DMS153 (cell line): ENCODE results near the gene ALKBH3.

Experiments used
- DNase-seq: peaks from one replicate; lab custom pipeline; 2025; lab: John Stamatoyannopoulos, UW

Gene ALKBH3

DNA sequence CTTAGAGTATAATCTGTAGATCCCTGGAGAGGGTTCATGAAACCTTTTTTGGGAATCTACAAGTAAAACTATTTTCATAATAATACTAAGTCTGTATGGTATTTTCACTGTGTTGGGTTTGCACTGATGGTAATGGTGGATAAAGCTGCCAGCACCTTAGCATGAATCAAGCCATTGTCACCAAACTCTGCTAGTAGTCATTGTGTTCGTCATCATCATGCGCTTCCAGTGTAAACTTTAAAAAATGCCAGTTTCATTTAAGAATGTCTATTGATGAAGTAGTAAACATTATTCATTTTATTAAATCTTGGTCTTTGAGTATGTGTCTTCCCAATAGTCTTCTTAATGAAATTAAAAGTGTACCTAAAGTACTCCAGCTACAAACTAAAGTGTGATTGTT is 15.0 kb downstream of the ALKBH3 start:
- DNase-seq, result no peak

DNA sequence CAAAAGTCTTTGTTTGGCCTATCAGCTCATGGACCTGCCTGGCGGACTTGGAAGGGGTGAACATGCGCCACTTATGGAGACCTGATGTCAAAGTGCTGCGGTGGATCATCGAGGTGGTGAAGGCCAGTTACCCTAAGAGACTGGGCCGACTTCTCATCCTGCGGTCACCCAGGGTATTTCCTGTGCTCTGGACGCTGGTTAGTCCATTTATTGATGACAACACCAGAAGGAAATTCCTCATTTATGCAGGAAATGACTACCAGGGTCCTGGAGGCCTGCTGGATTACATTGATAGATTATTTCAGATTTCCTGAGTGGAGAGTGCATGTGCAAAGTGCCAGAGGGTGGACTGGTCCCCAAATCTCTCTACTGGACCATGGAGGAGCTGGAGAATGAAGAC is 17.9 kb downstream of the ALKBH3 start:
- DNase-seq, result no peak

DNA sequence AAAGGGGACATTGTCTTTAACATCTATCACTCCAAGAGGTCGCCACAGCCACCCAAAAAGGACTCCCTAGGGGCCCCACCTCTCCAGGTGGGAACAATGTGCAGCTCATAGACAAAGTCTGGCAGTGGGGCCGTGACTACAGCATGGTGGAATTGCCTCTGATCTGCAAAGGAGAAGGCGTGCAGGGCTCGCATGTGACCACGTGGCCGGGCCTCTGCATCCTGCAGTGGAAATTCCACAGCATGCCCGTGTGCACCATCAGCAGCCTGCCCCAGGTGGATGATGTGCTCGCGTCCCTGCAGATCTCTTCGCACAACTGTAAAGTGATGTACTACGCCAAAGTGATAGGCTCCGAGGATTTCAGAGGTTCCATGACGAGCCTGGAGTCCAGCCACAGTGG is 18.5 kb downstream of the ALKBH3 start:
- DNase-seq, result no peak

DNA sequence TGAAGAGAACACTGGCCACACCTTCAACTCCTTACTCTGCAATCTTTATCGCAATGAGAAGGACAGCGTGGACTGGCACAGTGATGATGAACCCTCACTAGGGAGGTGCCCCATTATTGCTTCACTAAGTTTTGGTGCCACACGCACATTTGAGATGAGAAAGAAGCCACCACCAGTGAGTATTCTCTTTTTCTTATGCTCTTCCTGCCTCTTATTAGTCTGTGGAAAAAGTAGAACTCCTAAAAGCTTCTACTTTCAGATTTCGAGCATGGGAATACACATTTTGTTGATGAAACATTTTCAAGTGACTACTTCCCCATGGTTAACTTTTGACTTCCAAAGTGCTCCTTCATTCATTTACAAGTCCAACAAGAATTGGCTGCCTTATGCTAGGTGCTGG is 20.9 kb downstream of the ALKBH3 start:
- no peak for DNase-seq

DNA sequence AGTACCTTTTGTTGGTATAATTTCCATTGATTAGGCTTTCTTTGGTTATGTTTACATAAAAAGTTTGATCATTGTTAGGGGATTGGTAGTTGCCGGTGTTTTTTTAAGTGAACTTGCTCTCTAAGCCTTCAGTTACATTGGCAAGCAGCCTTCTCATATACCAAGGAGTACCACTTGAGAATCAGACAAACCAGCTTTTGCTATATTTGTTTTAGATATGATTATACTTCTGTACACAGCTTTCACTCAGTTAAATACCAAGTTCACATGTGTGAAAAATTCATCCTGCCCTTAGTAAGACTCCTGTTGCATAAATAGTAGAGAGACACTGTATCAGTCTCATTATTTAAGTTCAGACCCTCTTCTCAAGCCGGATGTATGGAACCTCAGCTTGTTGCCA is 22.4 kb downstream of the ALKBH3 start:
- DNase-seq, result no peak

DNA sequence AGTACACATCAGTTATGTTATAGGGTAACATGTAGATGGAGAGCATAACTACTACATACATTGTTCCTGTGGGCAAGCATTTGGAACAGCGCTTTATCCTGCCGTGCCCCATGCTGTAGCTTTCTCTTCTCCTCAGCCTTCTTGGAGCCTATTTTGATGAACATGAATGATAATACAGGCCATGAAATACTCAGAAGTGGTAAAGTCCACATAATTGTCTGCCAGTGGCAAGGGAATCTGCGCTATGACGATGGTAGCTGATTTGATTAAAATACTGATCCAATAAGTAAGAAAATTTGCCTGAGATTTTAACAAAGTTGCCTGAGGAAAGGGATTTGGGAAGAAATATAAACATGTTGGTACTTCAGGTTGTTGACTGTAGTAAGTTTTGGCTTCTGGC is 23.3 kb downstream of the ALKBH3 start:
- DNase-seq, result no peak

DNA sequence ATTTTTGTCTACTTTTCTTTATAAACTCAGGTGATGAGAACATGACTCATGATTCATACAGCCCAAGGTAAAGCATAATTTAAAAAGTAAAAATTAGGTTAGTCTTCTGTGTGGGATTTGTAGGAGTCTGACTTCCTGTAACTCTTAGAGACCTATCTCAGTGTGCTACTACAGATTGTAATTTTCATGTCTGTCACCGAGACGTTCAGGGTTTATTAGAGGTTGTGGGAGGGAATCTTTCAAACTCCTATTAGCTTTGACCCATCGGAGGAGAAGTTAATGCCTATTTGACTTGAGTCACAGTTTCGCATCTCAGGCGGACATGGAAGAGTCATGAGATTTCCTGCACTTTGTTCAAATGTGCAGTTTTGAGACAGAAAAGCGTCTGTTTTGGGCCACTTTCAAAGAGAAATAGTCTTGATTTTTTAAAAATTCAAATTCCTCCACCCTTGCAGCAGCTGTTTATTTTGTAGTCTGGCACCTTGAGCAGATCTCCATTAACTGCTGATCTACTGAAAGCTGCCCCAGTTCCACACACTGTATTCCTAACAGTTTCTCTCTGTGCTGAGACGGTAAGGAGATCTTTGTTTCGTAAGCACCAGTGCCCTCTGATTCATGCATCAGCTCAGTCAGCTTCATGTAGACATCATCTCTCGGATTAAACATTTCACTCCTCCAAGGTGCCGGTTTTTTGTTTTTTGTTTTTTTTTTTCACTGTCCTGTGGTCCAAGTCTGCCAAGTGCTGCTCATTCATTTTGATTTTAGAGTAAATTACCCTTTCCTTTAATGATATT is 24.3 kb downstream of the ALKBH3 start:
- no peak for DNase-seq

DNA sequence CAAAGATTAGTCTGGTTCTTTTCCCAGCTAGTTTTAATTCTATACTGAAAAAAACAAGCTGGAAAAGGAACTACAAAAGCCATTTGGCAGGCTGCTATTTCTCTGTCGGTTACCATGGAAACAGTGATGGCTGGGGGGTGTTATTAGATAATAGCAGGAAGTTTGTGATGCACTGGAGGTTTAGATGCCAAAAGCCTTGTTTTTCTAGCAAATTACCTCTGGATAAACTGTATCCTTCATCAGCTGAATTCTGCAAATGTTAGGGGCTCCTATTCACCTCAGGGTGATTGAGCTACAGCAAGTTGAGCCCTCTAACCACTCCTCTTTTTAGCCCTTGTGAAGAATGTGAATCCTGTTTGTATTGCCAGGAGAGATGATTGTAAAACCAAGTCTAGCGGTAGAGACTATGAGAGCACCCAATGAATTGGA is 25.2 kb downstream of the ALKBH3 start:
- no peak for DNase-seq

DNA sequence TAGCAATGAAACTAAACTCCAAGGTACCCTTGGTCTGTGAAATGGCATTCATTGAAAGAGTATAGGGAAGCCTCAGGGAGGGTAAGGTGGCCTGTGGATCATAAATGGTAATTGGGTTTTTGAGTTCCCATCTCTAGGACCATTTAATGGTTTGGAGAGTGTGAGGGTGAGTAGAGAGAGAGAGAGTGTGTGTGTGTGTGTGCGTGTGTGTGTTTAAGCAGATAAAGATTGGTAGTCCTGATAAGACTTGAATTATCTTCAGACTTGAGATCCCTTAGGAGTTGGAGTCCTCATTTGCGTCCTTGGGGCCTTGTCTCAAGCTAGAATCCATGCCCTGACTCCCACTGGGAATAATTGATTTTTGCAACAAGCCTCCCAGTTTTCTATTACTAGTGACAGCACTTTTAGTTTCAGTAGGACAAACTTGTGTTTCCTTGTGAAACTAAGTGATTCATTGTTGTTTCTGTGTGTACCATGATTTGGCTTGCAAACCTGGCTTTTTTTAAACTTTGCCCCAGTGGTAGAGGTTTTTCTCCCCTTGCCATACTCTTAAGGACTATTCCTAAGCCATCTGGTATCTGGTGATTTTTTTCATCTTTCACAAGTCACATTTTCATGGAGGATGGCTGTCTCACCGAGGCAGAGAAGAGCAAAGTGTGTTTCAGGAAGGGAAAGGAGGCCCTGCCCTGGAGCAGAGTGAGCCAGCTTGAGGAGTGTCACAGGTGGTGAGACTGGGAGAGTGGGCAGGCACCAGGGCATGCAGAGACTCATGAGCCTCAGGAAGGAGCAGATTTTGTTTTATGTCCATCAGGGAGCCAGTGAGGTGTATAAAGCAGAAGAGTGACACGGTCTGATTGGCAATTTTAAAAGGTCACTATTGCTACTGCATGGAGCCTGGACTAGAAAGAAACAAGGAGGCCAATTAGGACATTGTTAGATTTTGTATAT is 26.7 kb downstream of the ALKBH3 start:
- DNase-seq, result no peak

DNA sequence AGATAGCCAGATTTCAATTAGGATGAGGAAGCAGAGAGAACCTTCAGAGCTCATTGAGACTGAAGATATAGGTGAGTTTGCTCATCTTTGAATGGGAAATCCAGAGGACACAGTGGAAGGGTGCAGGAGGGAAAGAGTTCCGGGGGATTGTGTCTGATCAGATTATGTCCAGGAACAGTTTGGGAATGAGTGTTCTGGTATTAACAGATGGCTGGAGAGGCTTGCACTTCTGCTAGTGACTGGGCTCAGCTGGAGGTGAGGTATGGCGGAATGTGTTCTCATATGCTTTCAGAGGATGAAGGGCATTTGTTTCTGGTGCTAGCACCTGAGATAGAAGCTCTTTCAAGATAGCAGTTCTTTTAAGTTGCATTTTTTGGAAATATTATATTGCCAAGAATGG is 27.6 kb downstream of the ALKBH3 start:
- no peak for DNase-seq

DNA sequence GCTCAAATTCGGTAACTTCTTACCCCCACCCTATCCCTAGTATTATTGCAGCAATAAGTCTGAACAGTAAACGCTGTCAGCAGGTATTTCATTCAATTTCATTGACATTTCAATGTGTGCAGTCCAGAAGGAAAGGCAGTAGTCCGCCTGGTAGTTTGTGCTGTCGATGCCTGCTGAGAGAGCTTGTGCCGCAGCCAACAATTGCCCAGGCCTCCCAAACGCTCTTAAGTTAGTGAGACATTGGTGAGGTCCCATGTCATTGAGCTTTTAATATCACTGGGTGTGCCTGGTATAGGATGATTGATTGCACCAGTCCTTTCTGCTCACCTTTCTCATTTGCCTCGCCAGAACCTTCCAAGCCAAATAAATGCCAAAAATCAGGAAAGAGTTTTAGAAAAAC is 28.1 kb downstream of the ALKBH3 start:
- no peak for DNase-seq

DNA sequence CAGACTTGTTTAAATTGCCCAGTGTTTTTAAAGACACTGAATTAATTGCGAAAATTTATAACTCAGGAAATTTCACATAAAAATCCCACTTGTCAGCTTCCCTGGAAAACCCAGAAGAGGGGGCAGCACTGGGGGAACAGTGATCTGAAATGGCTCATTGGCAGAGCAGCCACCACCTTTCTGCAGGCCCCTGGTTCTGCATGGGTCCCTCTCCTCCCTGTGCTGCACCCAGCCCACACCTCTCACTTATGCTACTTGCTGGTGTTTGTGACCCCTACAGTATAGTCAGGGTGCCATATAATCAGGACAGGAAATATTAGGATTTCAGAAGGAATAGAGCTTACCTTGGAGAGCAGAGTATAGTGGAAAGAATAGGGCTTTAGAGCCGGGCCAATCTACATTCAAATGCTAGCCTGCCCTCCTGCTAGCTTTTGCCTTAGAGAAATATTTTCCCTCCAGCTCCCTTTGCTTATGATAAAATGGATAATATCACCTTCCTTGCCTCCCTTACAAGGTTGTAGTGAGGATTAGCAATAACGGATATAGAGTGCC is 33.3 kb downstream of the ALKBH3 start:
- DNase-seq, result no peak

DNA sequence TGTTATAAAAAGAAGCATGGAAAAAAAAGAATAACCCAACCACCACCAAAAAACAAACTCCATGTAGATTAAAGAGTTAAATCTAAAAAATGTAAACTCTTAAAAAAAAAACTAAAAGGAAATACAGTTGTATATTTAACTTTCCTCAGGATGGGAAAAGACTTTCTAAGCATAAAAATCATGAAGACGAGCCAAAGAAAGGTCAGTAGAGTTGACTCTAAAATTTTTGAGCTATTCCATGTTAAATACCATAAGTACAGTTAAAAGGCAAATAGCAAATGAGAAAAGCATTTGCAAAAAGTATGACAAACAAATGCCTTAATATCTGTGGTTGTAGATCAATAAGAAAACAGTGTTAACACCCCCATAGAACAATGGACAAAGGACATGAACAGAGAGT is 33.8 kb downstream of the ALKBH3 start:
- DNase-seq, result no peak

DNA sequence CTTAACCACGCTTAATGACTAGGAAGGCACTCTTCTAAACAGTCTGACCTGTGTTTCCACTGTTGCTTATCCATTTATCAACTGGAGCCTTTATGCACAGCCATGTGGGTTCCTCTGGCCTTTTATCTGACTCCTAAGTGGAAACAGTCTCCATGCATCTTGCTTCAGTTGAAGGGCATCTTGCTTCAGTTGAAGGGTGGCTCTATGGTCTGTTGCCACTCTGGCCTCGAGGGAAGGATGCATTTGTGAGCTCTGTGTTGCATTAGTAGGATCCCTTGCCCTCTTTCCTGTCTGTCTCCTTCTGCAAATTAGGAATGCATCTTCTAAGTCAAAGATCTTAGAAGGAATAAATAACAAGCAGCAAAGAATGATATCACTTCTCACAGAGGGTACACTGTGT is 36.0 kb downstream of the ALKBH3 start:
- no peak for DNase-seq

DNA sequence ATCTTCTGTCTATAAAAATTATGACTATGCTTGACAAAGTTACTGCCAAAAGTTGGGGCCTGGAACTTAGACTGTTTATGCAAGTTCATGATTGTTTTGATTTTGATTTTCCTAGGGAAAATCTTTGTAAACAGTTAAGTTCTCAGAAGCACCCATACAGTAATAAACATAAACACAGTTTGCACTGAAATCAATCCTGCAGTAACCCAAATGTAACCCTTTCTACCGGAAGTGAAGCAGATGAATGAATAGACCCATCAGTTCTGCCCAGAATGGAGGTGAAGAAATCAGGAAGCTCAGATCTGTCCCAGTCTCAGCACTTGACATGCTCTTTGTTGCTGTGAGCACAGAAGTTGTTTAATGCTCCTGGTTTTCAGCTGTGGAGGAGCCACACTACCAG is 37.2 kb downstream of the ALKBH3 start:
- no peak for DNase-seq

DNA sequence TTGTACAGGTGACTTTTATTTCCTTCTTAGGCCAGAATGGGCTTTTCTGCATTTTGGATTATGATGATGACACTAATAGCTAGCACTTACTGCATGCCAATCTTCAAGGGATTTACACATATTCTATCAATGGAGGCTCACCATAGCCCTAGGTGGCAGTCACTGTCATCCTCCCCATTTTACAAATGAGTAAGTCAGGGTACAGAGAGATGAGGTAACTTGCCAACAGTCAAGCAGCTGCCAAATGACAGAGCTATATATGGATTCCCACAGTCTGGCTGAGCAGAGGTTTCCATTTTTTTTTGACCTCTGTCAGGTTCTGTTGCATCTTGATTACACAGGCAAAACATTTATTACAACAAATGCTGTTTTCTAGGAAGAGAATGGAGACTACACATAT is 38.0 kb downstream of the ALKBH3 start:
- DNase-seq, result no peak

DNA sequence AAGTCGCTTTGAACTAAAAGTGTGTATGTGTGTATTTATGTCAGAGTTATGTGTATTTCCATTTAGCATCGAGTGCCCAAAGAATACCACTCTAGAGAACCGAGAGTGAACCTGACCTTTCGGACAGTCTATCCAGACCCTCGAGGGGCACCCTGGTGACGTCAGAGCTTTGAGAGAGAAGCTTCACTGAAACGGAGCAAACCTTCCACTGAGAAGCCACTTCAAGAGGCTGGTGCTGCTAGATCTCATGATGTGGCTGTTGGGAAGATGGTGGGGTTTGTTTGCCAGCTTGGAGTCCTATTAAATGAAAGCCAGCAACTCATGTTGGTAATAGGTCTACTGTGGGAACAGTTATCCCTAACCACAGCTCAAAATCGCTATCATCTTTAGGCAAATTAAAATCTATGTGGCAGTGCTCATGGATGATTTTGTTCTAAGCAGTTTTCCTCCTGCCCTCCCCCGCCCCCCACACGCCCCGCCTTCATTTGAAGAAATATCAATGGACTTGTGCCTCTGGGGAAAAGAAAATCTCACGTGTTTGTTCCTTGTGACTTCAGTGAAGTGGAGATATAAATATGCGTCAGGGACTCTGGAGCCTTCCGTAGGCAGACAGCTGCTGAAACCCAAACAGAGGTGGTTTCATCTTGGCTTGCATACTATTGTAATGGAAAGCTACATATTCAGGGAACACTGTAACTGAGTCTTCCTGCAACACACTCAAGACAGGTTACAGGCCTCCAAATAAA is 39.4 kb downstream of the ALKBH3 start:
- DNase-seq, result no peak

DNA sequence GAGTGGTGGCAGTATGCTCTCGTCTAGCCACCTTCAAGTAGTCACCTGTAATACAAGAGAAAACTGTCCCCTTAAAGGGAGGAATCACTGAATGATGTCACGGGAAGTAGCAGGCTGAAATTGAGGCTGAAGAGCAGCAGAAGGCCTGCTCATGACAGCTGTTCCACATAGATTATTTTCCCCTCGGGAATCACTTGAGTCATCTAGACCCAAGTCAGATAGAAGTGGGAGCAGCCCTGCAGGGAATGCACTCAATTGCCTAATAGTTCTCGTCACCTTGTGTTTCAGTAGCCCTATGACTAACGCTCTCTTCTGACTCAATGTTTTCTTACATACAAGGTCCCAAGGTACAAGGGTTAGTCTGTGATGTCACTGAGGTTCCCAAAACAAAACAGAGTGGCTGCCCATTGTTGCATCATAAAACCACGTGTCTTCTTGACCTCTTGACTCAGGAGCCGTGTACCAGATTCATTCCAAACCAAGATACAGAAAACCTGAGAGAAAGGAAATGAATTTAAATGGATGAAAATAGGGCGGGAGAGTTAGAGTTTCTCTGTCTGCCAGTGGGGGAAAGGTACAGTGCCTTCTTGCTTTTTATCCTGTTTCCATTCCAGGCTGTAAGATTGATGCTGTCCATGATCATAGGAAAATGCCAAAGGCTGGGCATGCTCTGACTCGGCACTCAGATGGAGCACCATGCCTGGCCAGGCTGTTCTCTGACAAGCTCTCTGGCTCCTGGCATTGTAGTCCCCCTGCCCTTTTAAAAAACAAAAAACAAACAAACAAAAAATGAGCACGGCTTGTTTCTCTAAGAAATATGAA is 40.2 kb downstream of the ALKBH3 start:
- no peak for DNase-seq

DNA sequence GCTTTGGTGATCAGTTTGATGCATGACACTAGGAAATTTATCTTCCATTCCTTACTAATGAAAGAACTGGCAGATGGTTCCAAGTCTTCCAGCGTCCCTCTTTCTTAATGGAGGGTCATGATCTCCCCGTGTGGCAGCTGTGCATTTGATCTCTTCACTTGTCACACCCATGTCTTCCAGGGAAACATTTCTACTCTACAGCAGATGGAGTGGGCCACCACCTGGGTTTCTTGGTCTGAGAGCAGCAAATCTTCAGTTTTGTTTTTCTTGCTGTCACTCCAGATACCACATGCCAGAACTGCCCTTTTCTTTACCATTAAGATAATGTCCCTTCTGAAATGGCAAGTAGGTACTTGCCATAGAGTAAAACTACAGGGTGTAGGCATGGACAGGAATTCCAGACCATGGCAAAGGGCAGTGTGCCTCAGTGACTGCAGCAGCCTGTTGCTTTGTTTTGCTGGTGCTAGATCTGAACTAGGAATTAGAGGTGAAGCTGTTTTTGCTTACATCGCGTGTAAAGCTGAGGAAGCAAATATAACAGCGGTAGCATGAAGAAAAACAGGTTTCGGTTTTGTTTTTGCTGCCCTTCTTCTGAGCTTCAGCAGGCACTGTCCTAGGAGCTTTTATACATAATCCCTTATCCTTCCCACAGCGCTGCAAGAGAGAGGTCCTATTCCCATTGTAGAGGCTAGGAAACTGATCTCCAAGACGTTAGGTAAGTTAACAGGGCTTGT is 41.1 kb downstream of the ALKBH3 start:
- DNase-seq, result no peak

DNA sequence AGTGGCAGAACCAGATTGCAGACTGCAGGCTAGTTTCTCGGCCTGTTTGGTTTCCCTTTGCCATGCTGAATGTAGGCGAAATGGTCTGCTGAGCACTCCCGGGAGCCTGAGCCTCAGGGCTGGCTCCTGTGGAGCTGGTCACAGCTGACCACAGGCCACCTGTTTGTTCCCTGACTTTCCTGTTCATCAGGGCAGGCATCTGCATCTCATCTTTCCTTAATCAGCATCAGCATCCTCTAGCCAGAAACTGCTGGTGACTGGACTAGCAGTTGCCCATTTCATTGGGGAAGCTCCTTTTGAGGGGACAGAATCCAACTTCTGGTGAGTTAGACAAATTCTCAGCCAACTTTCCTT is 41.6 kb downstream of the ALKBH3 start:
- DNase-seq, result no peak
